ENCODE results near the gene NOL7. TPM values are rescaled to one million over a fixed set of nuclear protein-coding genes. Genes with fewer than 3 reads are reported as not detected.

The NOL7 gene
- total and polyA plus RNA-seq, 2 of the 13 experiments (the other 11 are each of a cell fraction or from before 2014, with no cell fraction given): 37.8 to 186 TPM

DNA sequence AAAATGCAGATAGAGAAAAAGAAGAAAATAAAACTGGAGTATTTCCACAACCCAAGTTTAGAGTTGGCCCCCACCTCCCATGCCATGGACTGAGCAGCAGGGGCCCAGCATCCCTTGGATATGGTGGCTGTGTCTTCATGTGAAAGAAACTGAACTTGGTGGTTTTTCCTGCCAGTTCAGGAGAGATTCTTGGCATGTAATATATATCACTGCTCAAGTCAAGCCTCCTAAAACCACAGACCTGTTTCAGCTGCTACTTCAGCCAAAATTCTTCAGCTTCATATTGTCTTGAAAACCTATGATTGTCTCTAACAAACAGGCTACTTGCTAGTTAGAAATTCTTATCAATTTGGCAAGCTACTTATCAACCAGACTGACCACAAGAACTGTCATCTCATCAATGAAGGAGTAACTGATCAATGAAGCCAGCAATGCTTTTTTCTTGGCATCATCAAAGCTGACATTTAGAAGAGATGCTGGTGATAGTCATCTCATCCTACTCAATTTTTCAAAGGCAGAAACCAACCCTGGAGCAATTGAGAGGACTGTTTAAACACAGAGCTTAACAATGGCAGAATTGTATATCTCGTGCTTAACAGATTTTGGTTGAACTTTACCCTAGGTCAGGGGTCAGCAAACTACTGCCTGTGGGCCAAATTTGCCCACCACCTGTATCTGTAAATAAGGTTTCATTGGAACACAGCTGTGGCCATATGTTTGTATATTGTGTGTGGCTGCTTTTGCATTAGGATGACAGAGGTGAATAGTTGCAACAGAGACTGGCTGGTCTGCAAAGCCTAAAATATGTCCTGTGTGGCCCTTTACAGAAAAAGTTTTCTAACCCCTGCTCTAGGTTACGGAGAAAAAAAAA is 10.4 kb upstream of the NOL7 start (continued):
- TF ChIP-seq HES4 (CRISPR knock-in tag; IDR thresholded peaks at IDR 0.05; ENCODE audit: borderline replicate concordance) (no peak), NFYC (CRISPR knock-in tag; IDR thresholded peaks at IDR 0.05) (peak; percentile 60), HCFC1 (IDR thresholded peaks at IDR 0.05; ENCODE audit: low read depth, low read length) (no peak), SAP130 (CRISPR knock-in tag; IDR thresholded peaks at IDR 0.05; ENCODE audit: low read depth) (peak; percentile 92), CREB1 (IDR thresholded peaks at IDR 0.05) (no peak), CREB1 (CRISPR knock-in tag; IDR thresholded peaks at IDR 0.05) (peak; percentile 88), RELA (CRISPR knock-in tag; IDR thresholded peaks at IDR 0.05) (no peak), FOXP1 (IDR thresholded peaks at IDR 0.05) (peak; percentile 93), FOXP1 (CRISPR knock-in tag; IDR thresholded peaks at IDR 0.05) (peak; percentile 98), ZNF230 (CRISPR knock-in tag; IDR thresholded peaks at IDR 0.05) (peak; percentile 95; the same call in 1 of the 2 replicates), ZNF570 (CRISPR knock-in tag; IDR thresholded peaks at IDR 0.05; ENCODE audit: borderline replicate concordance) (no peak), ELF4 (CRISPR knock-in tag; IDR thresholded peaks at IDR 0.05; ENCODE audit: borderline replicate concordance) (no peak; the same call in 1 of the 2 replicates), ZNF264 (CRISPR knock-in tag; IDR thresholded peaks at IDR 0.05) (peak; percentile 96), NRL (CRISPR knock-in tag; IDR thresholded peaks at IDR 0.05; ENCODE audit: borderline replicate concordance) (no peak), RCOR2 (CRISPR knock-in tag; IDR thresholded peaks at IDR 0.05) (peak; percentile 99), SKI (IDR thresholded peaks at IDR 0.05; ENCODE audit: partially characterized antibody) (peak; percentile 76), ZBTB43 (CRISPR knock-in tag; conservative IDR thresholded peaks at IDR 0.05) (peak; percentile 80; the same call in 1 of the 2 replicates), ZNF652 (CRISPR knock-in tag; IDR thresholded peaks at IDR 0.05; ENCODE audit: borderline replicate concordance, low read depth) (0 out of 2 replicates have a peak, but pooled peaks have one; percentile 20), GZF1 (CRISPR knock-in tag; IDR thresholded peaks at IDR 0.05) (no peak; the same call in 1 of the 2 replicates), ZBTB21 (CRISPR knock-in tag; IDR thresholded peaks at IDR 0.05) (no peak; the same call in 1 of the 2 replicates), HOXA7 (CRISPR knock-in tag; IDR thresholded peaks at IDR 0.05) (no peak), IKZF1 (IDR thresholded peaks at IDR 0.05) (no peak), ZNF883 (CRISPR knock-in tag; IDR thresholded peaks at IDR 0.05; ENCODE audit: not compliant biosample characterization) (no peak), ZNF547 (CRISPR knock-in tag; IDR thresholded peaks at IDR 0.05) (0 out of 2 replicates have a peak, but pooled peaks have one; percentile 27), ZNF225 (CRISPR knock-in tag; IDR thresholded peaks at IDR 0.05) (no peak), NAIF1 (CRISPR knock-in tag; IDR thresholded peaks at IDR 0.05; ENCODE audit: borderline replicate concordance) (peak; percentile 66; the same call in 1 of the 2 replicates), ZEB1 (IDR thresholded peaks at IDR 0.05; ENCODE audit: insufficient replicate concordance, low read depth) (peak; percentile 92), SNAPC2 (CRISPR knock-in tag; IDR thresholded peaks at IDR 0.05) (peak; percentile 93; the same call in 1 of the 2 replicates), ZBTB20 (CRISPR knock-in tag; IDR thresholded peaks at IDR 0.05; ENCODE audit: borderline replicate concordance, low read depth) (peak; percentile 88)
- TF ChIP-seq, protein P1, sequence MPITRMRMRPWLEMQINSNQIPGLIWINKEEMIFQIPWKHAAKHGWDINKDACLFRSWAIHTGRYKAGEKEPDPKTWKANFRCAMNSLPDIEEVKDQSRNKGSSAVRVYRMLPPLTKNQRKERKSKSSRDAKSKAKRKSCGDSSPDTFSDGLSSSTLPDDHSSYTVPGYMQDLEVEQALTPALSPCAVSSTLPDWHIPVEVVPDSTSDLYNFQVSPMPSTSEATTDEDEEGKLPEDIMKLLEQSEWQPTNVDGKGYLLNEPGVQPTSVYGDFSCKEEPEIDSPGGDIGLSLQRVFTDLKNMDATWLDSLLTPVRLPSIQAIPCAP (CRISPR knock-in tag; IDR thresholded peaks at IDR 0.05; ENCODE audit: low read depth): no peak
